ENCODE results near the gene CFLAR. TPM values are rescaled to one million over a fixed set of nuclear protein-coding genes. Genes with fewer than 3 reads are reported as not detected.

Gene CFLAR
- total and polyA plus RNA-seq, 9 of the 15 experiments (the other 6 are each of a cell fraction or from before 2014, with no cell fraction given), result 27.5 to 102 (median 54.0) TPM

- TF ChIP-seq NR2C1 (IDR thresholded peaks at IDR 0.05) (peak; percentile 22; the same call in 1 of the 2 replicates), NR2C1 (tag; IDR thresholded peaks at IDR 0.05) (no peak), CREBBP (IDR thresholded peaks at IDR 0.05; ENCODE audit: low read depth, low read length) (no peak), SMAD4 (CRISPR knock-in tag; conservative IDR thresholded peaks at IDR 0.05) (peak; percentile 80), FOXK1 (CRISPR knock-in tag; IDR thresholded peaks at IDR 0.05; ENCODE audit: borderline replicate concordance) (no peak), ZNF232 (CRISPR knock-in tag; IDR thresholded peaks at IDR 0.05) (no peak), SNRNP70 (optimal IDR thresholded peaks at IDR 0.05; ENCODE audit: low read depth, low read length) (no peak), ZNF277 (CRISPR knock-in tag; IDR thresholded peaks at IDR 0.05; ENCODE audit: borderline replicate concordance) (no peak), MTA3 (IDR thresholded peaks at IDR 0.05; ENCODE audit: borderline replicate concordance) (peak; percentile 63; the same call in 1 of the 2 replicates), POU5F1 (IDR thresholded peaks at IDR 0.05; ENCODE audit: borderline replicate concordance, low read depth, low read length, partially characterized antibody) (no peak), HDAC6 (IDR thresholded peaks at IDR 0.05; ENCODE audit: low read depth, low read length) (no peak), RBM39 (optimal IDR thresholded peaks at IDR 0.05; ENCODE audit: low read depth, low read length) (no peak), SREBF1 (IDR thresholded peaks at IDR 0.05; ENCODE audit: borderline replicate concordance, low read depth, low read length) (no peak), LARP7 (IDR thresholded peaks at IDR 0.05) (no peak), STAT6 (CRISPR knock-in tag; IDR thresholded peaks at IDR 0.05) (no peak), ZNF780A (CRISPR knock-in tag; IDR thresholded peaks at IDR 0.05) (no peak), TCF7 (IDR thresholded peaks at IDR 0.05; ENCODE audit: borderline replicate concordance) (no peak), GATAD2B (IDR thresholded peaks at IDR 0.05; ENCODE audit: borderline replicate concordance) (0 out of 2 replicates have a peak, but pooled peaks have one; percentile 21), CREB5 (CRISPR knock-in tag; IDR thresholded peaks at IDR 0.05) (no peak), DIDO1 (tag; IDR thresholded peaks at IDR 0.05; ENCODE audit: low read depth) (no peak), NFYB (IDR thresholded peaks at IDR 0.05; ENCODE audit: extremely low read depth, insufficient read length) (no peak), MEIS2 (IDR thresholded peaks at IDR 0.05; ENCODE audit: partially characterized antibody) (peak; percentile 70), TFAM (CRISPR knock-in tag; conservative IDR thresholded peaks at IDR 0.05) (no peak)
These were observed 42.4 kb downstream of the CFLAR start (continued) for GRCh38 chr2:201158111-201158929.

Measured in K562 (cell line).